ENCODE data around the gene MNAT1.

MNAT1 gene

DNA sequence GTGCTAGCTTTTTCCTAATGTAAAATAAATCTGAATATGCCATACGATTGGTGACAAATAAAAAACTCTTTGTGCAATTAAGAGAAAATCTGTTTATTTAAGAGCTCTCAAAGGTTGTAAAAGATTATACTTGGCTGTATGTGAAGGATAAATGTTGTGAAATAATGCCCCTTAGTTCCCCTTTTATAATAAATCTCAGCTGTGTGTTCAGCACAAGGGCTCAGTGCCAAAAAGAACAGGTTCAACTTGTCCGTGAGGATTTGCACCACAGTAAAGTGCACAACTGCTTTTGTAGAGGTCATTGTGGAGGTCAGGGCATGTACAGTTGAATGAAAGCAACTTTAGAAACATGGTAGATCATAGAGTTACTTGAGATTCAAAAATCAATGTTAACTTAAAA lies 127.7 kb downstream of the MNAT1 start:
- H3K27ac ChIP-seq: no peak overlapping the region
- ChIA-PET POLR2A (ENCODE audit: low non-redundant PET) (no interaction called here), CTCF (no interaction called here)
- TF ChIP-seq CTCF (conservative IDR thresholded peaks at IDR 0.05; ENCODE audit: low read depth): no peak
- DNase-seq (ENCODE audit: low spot score): no peak

- CTCF ChIA-PET: no interaction called here
- POLR2A ChIA-PET (ENCODE audit: low non-redundant PET): no interaction called here
- no peak for DNase-seq (ENCODE audit: low spot score)
- TF ChIP-seq CTCF (conservative IDR thresholded peaks at IDR 0.05; ENCODE audit: low read depth): no peak
- no peak overlapping the region for H3K27ac ChIP-seq
Observed at GRCh38 chr14:60863249-60863648, 128.7 kb downstream of the MNAT1 start.

GRCh38 chr14:60865378-60866127 lies 131.0 kb downstream of the MNAT1 start:
- DNase-seq (ENCODE audit: low spot score): no peak
- ChIA-PET POLR2A (ENCODE audit: low non-redundant PET) (no interaction called here), CTCF (interaction anchor here (0.6 kb wide), 2 partner anchors 79 to 641 kb away, joined by 3 to 5 read pairs; no protein-coding TSS in a partner anchor)
- no peak overlapping the region for H3K27ac ChIP-seq
- no peak for TF ChIP-seq CTCF (conservative IDR thresholded peaks at IDR 0.05; ENCODE audit: low read depth)

DNA sequence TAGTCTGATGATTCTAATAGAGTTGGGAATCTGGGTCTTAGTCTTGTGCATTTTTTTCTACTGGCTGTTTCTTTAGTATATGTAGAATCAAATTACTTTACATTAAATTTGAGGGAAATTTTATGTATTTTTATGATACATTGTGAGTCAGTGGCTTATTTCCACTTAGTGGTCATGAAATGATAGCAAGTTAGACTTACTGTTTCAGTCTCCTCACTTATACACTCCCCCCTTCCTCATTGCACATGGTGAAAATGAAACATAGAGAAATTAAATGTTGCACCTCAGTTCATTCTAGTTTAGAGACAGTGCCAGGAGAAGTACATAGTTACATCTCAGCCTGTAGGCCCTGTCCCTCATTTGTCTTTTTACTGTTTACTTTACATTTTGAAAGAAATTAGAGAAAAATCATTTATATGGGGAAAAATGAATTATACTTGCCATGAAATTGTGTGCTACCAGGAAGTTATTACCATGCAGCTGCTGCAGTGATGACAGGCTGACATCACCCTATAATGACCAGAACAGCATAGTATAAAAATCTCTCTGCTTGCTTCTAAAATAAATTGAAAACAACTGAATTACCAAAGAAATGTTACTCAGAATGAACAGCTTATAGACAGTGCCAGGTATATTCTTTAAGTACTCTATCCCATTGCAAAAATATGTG lies 133.1 kb downstream of the MNAT1 start:
- TF ChIP-seq CTCF (conservative IDR thresholded peaks at IDR 0.05; ENCODE audit: low read depth): no peak
- no peak for DNase-seq (ENCODE audit: low spot score)
- POLR2A ChIA-PET (ENCODE audit: low non-redundant PET): no interaction called here
- CTCF ChIA-PET: interaction anchor here (0.6 kb wide), 1 partner anchor 343 kb away, joined by 4 read pairs; no protein-coding TSS in a partner anchor
- no peak overlapping the region for H3K27ac ChIP-seq

GRCh38 chr14:60878121-60878520 lies 143.6 kb downstream of the MNAT1 start:
- ChIA-PET CTCF (interaction anchor here (0.7 kb wide), 1 partner anchor 63 kb away, joined by 4 read pairs; no protein-coding TSS in a partner anchor), POLR2A (ENCODE audit: low non-redundant PET) (no interaction called here)
- DNase-seq (ENCODE audit: low spot score): no peak
- H3K27ac ChIP-seq: no peak overlapping the region
- TF ChIP-seq CTCF (conservative IDR thresholded peaks at IDR 0.05; ENCODE audit: low read depth): no peak

DNA sequence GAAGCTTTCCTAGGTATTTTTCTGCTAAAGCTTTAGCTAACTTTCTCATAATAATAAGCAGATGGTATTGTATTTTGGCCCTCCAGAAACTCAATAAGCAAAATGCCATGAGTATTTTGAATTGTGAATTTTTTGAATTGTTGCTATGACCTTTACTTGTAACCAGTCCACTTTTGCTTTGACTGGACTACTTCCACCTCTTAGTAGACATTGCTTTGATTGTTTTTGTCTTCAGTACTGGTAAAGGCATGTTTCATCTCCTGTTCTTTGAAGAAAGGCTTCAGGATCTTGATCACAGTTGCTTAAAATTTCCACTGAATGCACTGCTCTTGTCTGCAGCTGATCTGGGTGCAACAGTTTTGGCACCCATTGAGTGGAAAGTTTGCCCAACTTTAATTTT lies 144.0 kb downstream of the MNAT1 start:
- DNase-seq (ENCODE audit: low spot score): no peak
- no peak for TF ChIP-seq CTCF (conservative IDR thresholded peaks at IDR 0.05; ENCODE audit: low read depth)
- POLR2A ChIA-PET (ENCODE audit: low non-redundant PET): no interaction called here
- H3K27ac ChIP-seq: no peak overlapping the region
- CTCF ChIA-PET: interaction anchor here (0.7 kb wide), 1 partner anchor 64 kb away, joined by 4 read pairs; no protein-coding TSS in a partner anchor

All from RWPE1 (cell line).